K562 (cell line): Measurements from ENCODE around the gene UBR3. TPM values are rescaled to one million over a fixed set of nuclear protein-coding genes. Genes with fewer than 3 reads are reported as not detected.
A peak's percentile ranks its signal among the peaks of the same experiment; 100 is the strongest.

Source experiments
- ATAC-seq: fragments of 200-7000 bp; cut with Tn5 transposase; 3 replicates; pipeline ENCODE4 v1.9.1; 2020; ENCODE audit warnings: moderate library complexity
- BruUV-seq: library from RNA; stranded (reverse); fragments of 400-500 nt; replicated peaks from 2 replicates; lab custom pipeline; 2021; lab: Mats Ljungman, UMichigan
- CTCF ChIA-PET: fragments of 300-600 bp; formaldehyde crosslinking; extraction: SDS; loops from one replicate; lab custom pipeline; 2021; ENCODE audit warnings: low intra/inter-chr PET ratio; lab: Yijun Ruan, JAX
- POLR2A ChIA-PET: fragments of 300-600, 350-650 bp; sonication (Branson Sonifier 250); formaldehyde crosslinking; extraction: SDS; loops from one replicate; lab custom pipeline; 2021; ENCODE audit warnings: antibody characterized with exemption, inconsistent platforms; lab: Yijun Ruan, JAX
- DNase-seq, 4 experiments: peaks; one replicate each; pipeline versions ENCODE4 v3.0.0 to v3.0.0-alpha.2; 2011 to 2018; ENCODE audit warnings: low spot score in 3 of 4, mixed read lengths in 3 of 4; ENCODE audit errors: extremely low read depth in 1 of 4
- FAIRE-seq: peaks from 2 replicates; lab custom pipeline; 2011; peaks lifted over from hg19 to GRCh38; lab: Jason Lieb, UNC
- H2AFZ ChIP-seq: 2 replicates; pipeline ENCODE4 v1.6.0; 2011; ENCODE audit warnings: low read depth, low read length, control low read depth, inconsistent platforms
- H3K27ac ChIP-seq: fragments of 200-600 bp; 3 replicates; pipeline ENCODE4 v1.8.0; 2011; ENCODE audit warnings: low read depth, mild to moderate bottlenecking, control low read depth, inconsistent platforms, low read length, moderate library complexity, mixed read lengths; ENCODE audit errors: extremely low read depth
- H3K27me3 ChIP-seq, 2 experiments: fragments of 300-600 bp in 1 of 2; 2 replicates in 1 of 2; 3 replicates in 1 of 2; pipeline versions ENCODE4 v1.6.0 to v1.8.0; 2011; ENCODE audit warnings: inconsistent platforms in 2 of 2, low read length in 2 of 2, mild to moderate bottlenecking in 1 of 2, mixed read lengths in 1 of 2, moderate library complexity in 1 of 2; ENCODE audit not compliant: control insufficient read depth in 2 of 2, insufficient read depth in 2 of 2
- H3K36me3 ChIP-seq: fragments of 300-600 bp; 3 replicates; pipeline ENCODE4 v1.8.0; 2011; ENCODE audit warnings: mild to moderate bottlenecking, low read length, inconsistent platforms; ENCODE audit not compliant: control insufficient read depth, insufficient read depth
- H3K4me1 ChIP-seq, 2 experiments: fragments of 200-600 bp in 1 of 2; replicated peaks in 1 of 2; 2 replicates in 1 of 2; 3 replicates in 1 of 2; pipeline versions ENCODE4 v1.5.1 to v1.8.0; 2011; ENCODE audit warnings: inconsistent platforms in 2 of 2, low read length in 2 of 2, mild to moderate bottlenecking in 1 of 2, mixed read lengths in 1 of 2, moderate library complexity in 1 of 2; ENCODE audit not compliant: control insufficient read depth in 2 of 2, insufficient read depth in 2 of 2
- H3K4me2 ChIP-seq: 2 replicates; pipeline ENCODE4 v1.6.1; 2011; ENCODE audit warnings: low read length, control low read depth, inconsistent platforms, mixed read lengths; ENCODE audit not compliant: insufficient read depth
- H3K4me3 ChIP-seq: fragments of 200-600 bp; sonication (generic), shearing (Covaris generic); 2 replicates; pipeline ENCODE4 v1.5.1; 2016; ENCODE audit warnings: control low read depth, inconsistent platforms
- H3K79me2 ChIP-seq: fragments of 200-600 bp; 3 replicates; pipeline ENCODE4 v1.8.0; 2011; ENCODE audit warnings: low read length, inconsistent platforms; ENCODE audit not compliant: control insufficient read depth, insufficient read depth
- H3K9ac ChIP-seq, 2 experiments: 2 replicates each; pipeline versions ENCODE4 v1.6.0 to v1.6.1; 2011; ENCODE audit warnings: low read depth in 2 of 2, low read length in 2 of 2, control low read depth in 1 of 2, inconsistent platforms in 1 of 2, mild to moderate bottlenecking in 1 of 2, mixed read lengths in 1 of 2; ENCODE audit not compliant: insufficient read depth in 1 of 2
- H3K9me1 ChIP-seq: one replicate; pipeline ENCODE4 v1.6.0; 2011; ENCODE audit warnings: inconsistent platforms, mild to moderate bottlenecking, low read length, moderate library complexity; ENCODE audit not compliant: control insufficient read depth, insufficient read depth
- H3K9me3 ChIP-seq: replicated peaks from 2 replicates; pipeline ENCODE4 v1.5.1; 2011; ENCODE audit warnings: low read depth, low read length, inconsistent platforms; ENCODE audit not compliant: control insufficient read depth, insufficient read depth
- H4K20me1 ChIP-seq: replicated peaks from 2 replicates; pipeline ENCODE4 v1.6.1; 2011; ENCODE audit warnings: low read length, inconsistent platforms, mixed read lengths; ENCODE audit not compliant: control insufficient read depth, insufficient read depth
- CC2D1A ChIP-seq: fragments of 450-650 bp; IDR thresholded peaks from 2 replicates; pipeline ENCODE4 v1.6.1; 2017; ENCODE audit warnings: mild to moderate bottlenecking
- EP300 ChIP-seq: IDR thresholded peaks from 2 replicates; pipeline ENCODE4 v1.6.1; 2012; ENCODE audit warnings: low read length, improper control_type of control experiment
- MECOM ChIP-seq: fragments of 250-450 bp; sonication (Bioruptor Pico); IDR thresholded peaks from 2 replicates; pipeline ENCODE4 v1.8.0; 2022; ENCODE audit warnings: inconsistent platforms
- SUPT5H ChIP-seq: fragments of 450-650 bp; IDR thresholded peaks from 2 replicates; pipeline ENCODE4 v1.6.1; 2016
- TSC22D4 ChIP-seq: fragments of 450-650 bp; IDR thresholded peaks from 2 replicates; pipeline ENCODE4 v1.6.1; 2016; ENCODE audit warnings: missing genetic modification characterization, missing biosample characterization, control low read depth
- ZBTB8A ChIP-seq: fragments of 450-650 bp; IDR thresholded peaks from 2 replicates; pipeline ENCODE4 v1.6.1; 2018; ENCODE audit warnings: mild to moderate bottlenecking, moderate library complexity; ENCODE audit not compliant: partially characterized antibody
- ZNF143 ChIP-seq: sonication (generic); formaldehyde crosslinking; IDR thresholded peaks from 2 replicates; pipeline ENCODE4 v1.9.0; 2022; ENCODE audit warnings: mild to moderate bottlenecking, missing genetic modification reagents
- ZNF165 ChIP-seq: fragments of 250-450 bp; sonication (Bioruptor Pico); IDR thresholded peaks from 2 replicates; pipeline ENCODE4 v1.4.0; 2020; ENCODE audit warnings: borderline replicate concordance
- ZNF197 ChIP-seq: fragments of 200-800 bp; sonication (Bioruptor generic); IDR thresholded peaks from 2 replicates; pipeline ENCODE4 v1.6.1; 2016; ENCODE audit warnings: low read depth, missing genetic modification characterization, missing compliant biosample characterization
- ZZZ3 ChIP-seq: fragments of 450-650 bp; IDR thresholded peaks from 2 replicates; pipeline ENCODE4 v1.6.1; 2016; ENCODE audit warnings: antibody characterized with exemption, mild to moderate bottlenecking, moderate library complexity
- WGBS: fragments of 100-300 bp; shearing (Covaris generic); methylation state at CpG from one replicate; pipeline ENCODE4 v1.1.6; 2016; ENCODE audit warnings: low coverage, mixed read lengths; ENCODE audit not compliant: insufficient coverage; ENCODE audit errors: missing lambda C conversion rate; 5-methylcytosine and 5-hydroxymethylcytosine counted together
- in situ Hi-C: fragments of 300-500 bp; cut with MboI; formaldehyde crosslinking; loops from 4 replicates; pipeline ENCODE4 v1.15.0; 2018; ENCODE audit warnings: inconsistent platforms, mixed read lengths
- intact Hi-C: fragments of 100-400 bp; cut with micrococcal nuclease; formaldehyde crosslinking; loops from 2 replicates; pipeline ENCODE4 v1.14.2; 2022
- polyA plus RNA-seq, 8 experiments: library from polyadenylated mRNA; depleted of rRNA in 4 of 8; stranded (reverse) in 5 of 8; unstranded in 3 of 8; fragments of >200 nt; fragmentation: Nextera tagmentation in 2 of 8; fragmentation: Illumina TruSeq in 1 of 8; extraction: Ambion mirVana in 2 of 8; extraction: Trizol in 1 of 8; gene quantifications; 2 replicates each; pipeline versions ENCODE4 v1.2.1 to v1.2.3, GENCODE V29; 2011 to 2014; ENCODE audit warnings: inconsistent platforms in 1 of 8, missing spikeins in 1 of 8
- total RNA-seq, 7 experiments: library from RNA; depleted of rRNA in 6 of 7; stranded (reverse); fragments of >200 nt in 6 of 7; fragmentation: Illumina TruSeq in 2 of 7; extraction: Trizol in 2 of 7; gene quantifications; 2 replicates each; pipeline versions ENCODE4 v1.2.1 to v1.2.3, GENCODE V29; 2011 to 2021; ENCODE audit warnings: low replicate concordance in 1 of 7

Gene UBR3
- total and polyA plus RNA-seq, 9 of the 15 experiments (the other 6 are each of a cell fraction or from before 2014, with no cell fraction given) = 14.4 to 63.5 (median 40.4) TPM

DNA sequence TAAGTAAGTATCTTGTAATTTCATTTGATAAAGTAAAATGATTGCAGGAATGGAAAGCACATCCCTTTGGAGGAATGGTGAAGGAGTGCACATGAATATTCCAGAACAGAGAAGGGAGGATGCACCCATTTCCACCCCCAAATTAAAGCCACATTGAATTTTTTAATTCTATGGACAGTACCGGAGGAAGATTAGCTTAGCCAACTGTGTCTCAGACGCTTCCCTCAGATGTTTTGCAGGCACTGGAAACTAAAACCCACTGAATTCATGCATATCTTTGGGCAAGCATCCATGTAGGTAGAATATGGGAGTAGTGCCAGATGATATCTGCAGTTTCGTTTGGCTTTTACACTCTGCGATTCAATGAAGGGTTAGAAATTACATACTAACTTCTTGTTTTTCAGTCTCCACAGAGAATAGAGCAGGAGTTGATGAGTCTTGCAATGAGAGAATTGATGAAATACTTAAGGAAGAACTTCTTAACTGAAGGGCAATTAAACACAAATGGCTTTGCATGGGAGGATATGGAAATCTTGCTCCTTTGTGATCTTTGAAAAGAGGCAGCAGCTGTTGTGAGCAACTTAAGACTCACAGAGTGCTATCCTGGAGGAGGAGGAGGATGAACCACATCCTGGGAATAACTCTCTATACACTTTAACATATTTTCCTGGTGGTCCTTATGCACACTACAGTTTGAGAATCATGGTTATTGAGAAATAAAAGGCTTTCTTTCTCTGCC, 279.0 kb downstream of the UBR3 start:
- Histone ChIP-seq H2AFZ (peak overlapping the region; percentile 46; the same call in 1 of the 2 replicates), H3K4me2 (no peak overlapping the region), H3K9me1 (no peaks in the 10 kb centered on the region), H3K9ac (no peak overlapping the region), H3K79me2 (no peaks in the 10 kb centered on the region), H3K27ac (no peak overlapping the region), H4K20me1 (no peaks in the 10 kb centered on the region), H3K36me3 (no peaks in the 10 kb centered on the region), H3K27me3 (no peaks in the 10 kb centered on the region), H3K4me1 (peaks cover 0 to 13% of the 10 kb centered on the region in 2 experiments; a peak in 3 of 5 replicates), H3K9me3 (no peaks in the 10 kb centered on the region), H3K4me3 (no peak overlapping the region)
- TF ChIP-seq ZNF197 (no peak), ZBTB8A (no peak), CC2D1A (no peak), SUPT5H (no peak), ZNF165 (CRISPR knock-in tag) (no peak), ZNF143 (CRISPR knock-in tag) (no peak), TSC22D4 (tag) (no peak), ZZZ3 (no peak), MECOM (no peak), EP300 (no peak)
- ChIA-PET POLR2A (interaction anchor here (1.2 to 2.0 kb wide), 3 partner anchors 15 to 36 kb away, joined by 3 to 5 read pairs (median 3); no protein-coding TSS in a partner anchor), CTCF (no interaction called here)
- BruUV-seq = no TSS peak
- FAIRE-seq = no peak
- WGBS = 35% methylated on average over 4 of the region's 4 CpGs
- ATAC-seq = no peak
- DNase-seq = no peak
- in situ Hi-C loops = no loop called here
- intact Hi-C loops = no loop called here
